GM21717 (cell line): ENCODE results near the gene OTOF.

Experiments
- ATAC-seq: cut with Tn5 transposase; IDR thresholded peaks from one replicate; pipeline ENCODE4 v1.9.1; 2021; ENCODE audit warnings: mild to moderate bottlenecking, moderate library complexity; ENCODE audit not compliant: unreplicated experiment

OTOF gene

GRCh38 chr2:26503231-26503880 lies 25.4 kb upstream of the OTOF start:
- no peak for ATAC-seq

DNA sequence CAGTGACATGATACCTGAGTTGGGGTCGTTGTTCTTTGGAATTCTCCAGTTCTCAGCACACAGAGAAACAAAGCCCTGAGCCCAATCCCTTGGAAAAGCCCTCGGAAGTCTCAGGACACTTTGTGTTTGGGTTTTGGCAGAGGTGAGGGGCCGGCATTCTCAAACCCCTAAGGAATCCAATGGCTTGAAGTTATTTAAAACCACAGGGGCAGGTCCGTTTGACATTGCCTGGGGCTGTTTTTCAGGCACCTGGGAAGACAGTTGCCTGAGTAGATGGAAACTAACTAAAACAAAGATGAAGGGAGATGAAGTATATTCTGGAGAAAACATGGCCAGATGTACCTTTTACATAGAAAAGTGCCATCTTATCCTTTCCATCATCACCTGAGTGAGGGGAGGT lies 22.5 kb upstream of the OTOF start:
- no peak for ATAC-seq

GRCh38 chr2:26495705-26496297 lies 17.9 kb upstream of the OTOF start:
- no peak for ATAC-seq

DNA sequence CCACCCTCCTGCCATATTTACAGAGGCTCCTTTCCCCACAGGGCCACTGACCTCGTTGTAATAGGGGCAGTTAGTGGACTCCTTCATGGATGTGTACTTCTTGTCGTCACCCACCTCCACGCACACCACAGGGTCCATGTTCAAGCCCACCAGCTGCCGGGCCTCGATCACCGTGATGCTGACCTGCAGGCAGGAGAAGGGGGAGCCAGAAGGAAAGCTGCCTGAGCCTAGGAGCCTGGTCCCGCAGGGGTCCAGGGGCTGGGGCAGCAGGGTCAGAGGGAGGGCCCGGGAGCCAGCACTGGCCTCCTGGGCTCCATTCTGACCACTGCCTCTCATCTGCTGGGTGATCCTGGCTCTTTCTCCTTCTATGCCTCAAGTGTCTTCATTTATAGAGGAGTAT lies 17.0 kb upstream of the OTOF start:
- no peak for ATAC-seq

DNA sequence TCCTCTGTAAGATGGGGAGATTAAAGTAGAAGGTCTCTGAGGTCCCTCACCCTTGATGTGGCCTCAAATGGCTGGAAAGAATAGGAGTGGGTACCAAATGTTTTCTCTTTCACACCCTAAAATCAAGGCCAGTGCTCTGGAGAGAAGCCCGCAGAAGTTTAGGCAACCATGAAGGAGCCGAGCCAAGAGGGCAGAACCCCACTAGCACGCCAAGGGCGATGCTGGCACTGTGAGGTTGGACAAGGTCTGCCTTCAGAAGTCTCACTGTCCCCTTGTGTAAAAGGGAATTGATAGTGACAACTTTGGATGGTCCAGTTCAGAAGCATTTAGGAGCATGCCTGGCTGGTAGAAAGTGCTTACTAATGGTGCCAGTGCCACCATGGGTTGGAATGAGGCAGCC lies 16.3 kb upstream of the OTOF start:
- no peak for ATAC-seq

- no peak for ATAC-seq
These were observed 15.6 kb upstream of the OTOF start for GRCh38 chr2:26493566-26493965.

DNA sequence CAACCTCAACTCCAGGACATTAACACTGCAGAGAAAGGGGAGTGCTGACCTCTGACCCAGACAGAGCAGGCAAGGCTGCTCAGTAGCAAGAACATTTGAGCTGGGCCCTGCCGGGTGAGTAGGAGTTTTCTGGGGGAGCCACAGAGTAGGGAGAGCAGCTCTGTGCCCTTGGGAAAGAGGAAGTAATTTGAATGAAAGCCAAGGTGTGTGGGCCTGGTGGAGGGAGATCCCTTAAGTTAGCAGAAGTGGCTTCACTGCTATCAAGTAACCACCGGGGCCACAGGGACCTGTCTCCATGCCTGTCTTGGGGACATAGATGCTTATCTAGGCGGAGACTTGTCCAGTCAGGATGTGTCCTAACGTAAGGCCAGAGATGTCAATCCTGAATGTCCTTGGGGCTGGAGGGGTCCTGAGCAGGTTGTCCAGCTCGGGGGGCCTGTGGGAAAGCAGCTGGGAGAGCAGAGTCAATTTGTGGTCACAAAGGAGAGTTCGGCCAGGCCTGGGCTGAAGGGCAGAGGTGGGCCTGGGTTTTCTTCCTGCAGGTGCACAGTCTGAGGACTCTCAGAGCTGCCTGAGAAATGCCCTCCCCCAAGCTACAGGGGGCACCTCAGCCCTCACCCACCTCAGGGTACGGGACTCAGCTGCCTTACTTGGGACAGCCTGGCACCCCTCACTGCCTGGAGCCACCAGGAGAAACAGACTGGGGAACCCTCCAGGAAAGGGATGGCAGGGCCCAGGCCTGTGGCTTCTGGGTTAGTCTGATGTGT lies 15.0 kb upstream of the OTOF start:
- ATAC-seq = no peak

GRCh38 chr2:26491563-26492167 lies 13.7 kb upstream of the OTOF start:
- ATAC-seq = no peak

DNA sequence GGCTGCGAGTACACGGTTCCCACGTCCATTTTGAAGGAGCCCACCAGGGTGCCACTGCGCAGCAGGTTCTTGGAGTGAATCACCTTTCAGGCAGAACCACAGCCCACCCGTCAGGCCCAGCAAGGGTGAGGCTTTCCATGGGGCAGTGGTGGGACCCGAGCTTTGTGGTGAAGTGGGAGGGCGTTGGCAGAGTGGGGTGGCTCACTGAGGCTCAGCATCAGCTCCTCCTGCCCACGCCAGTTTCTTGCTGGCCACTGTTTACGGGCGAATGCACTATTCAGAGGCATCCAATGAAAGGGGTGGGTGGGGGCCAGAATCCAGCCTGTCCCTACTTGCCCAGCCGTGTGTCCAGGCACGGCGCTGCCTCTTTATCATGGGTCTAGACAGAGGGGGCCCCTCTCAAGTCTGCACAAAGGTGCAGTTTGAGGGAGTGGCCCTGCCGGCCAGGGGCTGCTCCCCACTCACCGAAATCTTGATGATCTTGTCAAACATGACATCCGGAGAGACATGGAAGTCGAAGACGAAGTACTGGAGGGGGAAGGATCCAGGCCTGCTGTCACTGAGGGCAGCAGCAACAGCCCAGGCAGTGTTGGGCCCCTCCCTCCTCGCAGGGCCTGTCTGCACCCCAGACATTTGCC lies 11.4 kb upstream of the OTOF start:
- no peak for ATAC-seq

DNA sequence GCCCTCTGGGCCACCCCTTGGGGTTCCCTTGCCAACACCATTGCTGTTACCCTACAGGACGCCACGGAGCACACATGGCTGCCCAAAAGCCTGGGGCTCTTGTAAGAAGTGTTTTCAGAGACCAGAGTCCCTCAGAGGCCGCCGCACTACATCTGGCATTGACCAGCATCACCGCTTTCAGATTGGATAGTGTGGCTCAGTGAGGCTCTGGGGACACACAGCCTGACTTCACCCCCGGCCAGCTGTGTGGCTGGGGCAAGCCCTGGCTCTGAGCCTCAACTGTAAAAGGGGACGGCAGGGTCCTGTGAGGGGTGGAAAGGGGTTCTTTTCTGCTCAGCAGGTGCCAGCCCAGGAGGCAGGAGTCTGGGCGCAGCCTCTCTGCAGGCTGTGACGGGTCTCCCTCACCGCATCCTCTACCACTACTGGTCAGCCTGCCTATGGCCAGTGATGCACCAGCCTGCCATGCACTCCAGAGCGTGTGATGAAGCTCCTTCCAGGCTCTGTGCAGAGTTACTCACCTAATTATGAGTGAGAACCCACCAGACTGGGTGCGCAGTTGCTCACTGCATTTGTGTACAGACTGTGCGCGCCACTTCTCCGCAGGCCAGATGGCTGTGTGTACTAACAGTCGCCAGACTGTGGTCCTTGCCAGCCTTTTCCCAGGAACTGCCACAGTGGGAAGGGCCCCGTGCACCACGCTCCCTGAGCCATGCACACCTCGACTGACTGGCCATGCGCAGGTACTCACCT lies 10.7 kb upstream of the OTOF start:
- no peak for ATAC-seq

GRCh38 chr2:26487192-26487591 lies 9.3 kb upstream of the OTOF start:
- no peak for ATAC-seq

DNA sequence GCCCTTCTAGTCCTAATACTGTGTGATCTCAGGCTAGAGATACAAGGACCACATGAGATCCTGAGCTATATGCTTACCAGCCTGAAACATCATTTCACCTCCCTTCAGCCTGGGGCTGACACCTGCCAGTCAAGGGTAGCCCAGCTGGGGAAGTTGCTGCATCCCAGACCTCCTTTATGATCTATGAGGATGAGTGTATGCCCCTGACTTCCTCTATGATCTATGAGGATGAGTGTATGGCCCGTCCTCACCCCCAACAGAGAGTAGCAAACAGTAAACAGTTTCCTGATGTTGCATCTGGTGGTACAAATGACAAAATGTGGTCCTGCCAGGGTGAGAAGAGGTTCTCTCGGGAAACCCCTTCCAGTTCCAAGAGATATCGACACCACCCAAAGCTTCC lies 8.9 kb upstream of the OTOF start:
- no peak for ATAC-seq

- ATAC-seq = no peak
These were observed 7.9 kb upstream of the OTOF start for GRCh38 chr2:26485725-26486418.

- ATAC-seq = no peak
These were observed 7.2 kb upstream of the OTOF start for GRCh38 chr2:26485099-26485498.

- ATAC-seq = no peak
These were observed 6.7 kb upstream of the OTOF start for GRCh38 chr2:26484579-26484978.

DNA sequence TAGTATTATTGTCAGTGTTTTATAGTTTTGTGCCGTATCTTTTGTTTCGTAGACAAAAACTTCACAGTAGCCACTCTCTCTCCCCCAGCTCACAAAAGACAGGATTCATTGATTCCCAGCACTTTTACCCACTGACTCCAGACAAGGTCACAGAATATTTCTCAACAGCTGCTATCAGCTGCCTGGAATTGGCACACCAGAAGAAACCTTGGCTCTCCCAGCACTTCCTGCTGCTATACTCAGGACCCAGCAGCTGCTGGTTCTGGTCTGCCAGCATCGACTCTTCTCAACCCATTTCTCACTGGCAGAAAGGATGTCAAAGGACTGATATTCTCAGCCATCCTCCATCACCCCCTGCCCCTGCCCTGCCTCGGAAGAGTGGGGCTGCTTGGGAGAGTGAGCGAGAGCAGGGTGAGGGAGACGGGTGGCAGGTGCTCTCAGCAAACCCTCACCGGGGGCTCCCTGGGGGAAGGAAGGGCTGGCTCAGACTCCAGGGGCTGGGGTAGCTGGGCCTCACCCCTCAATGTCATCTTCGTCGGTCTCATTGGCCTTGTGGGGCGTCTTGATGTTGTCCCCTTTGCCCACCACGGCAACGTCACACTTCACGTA lies 6.1 kb upstream of the OTOF start:
- no peak for ATAC-seq

DNA sequence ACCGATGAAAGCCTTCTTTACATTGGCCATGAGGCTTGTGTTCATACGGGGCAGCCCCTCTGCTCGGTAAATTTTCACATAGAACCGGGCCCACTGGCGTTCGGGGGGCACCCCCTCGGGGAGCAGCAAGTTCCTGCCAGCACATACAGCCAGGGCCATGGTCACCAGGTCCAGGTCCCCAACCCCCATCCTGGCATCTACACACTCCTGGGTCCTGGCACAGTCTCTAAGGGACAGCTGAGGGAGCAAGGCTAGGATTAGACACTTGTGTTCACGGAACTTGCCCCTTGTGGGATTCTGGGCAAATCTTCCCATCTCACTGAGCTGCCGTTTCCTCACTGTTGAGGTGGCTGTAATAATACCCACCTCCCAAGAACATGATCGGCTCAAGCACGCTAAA lies 5.6 kb upstream of the OTOF start:
- ATAC-seq = no peak

DNA sequence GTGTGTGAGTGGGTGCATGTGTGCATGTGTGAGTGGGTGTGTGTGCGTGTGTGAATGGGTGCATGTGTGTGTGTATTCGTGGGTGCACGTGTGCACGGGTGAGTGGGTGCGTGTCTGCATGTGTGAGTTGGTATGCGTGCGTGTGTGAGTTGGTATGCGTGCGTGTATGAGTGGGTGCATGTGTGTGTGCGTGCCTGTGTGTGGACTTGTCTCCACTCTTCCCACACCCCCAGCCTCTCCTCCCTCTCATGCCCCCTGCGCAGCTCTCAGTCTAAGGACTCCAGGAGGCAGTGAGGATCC lies 5.1 kb upstream of the OTOF start:
- ATAC-seq = no peak

GRCh38 chr2:26482211-26483026 lies 4.5 kb upstream of the OTOF start:
- ATAC-seq = no peak
